Measurements from ENCODE around the gene PCNX2.

DNA sequence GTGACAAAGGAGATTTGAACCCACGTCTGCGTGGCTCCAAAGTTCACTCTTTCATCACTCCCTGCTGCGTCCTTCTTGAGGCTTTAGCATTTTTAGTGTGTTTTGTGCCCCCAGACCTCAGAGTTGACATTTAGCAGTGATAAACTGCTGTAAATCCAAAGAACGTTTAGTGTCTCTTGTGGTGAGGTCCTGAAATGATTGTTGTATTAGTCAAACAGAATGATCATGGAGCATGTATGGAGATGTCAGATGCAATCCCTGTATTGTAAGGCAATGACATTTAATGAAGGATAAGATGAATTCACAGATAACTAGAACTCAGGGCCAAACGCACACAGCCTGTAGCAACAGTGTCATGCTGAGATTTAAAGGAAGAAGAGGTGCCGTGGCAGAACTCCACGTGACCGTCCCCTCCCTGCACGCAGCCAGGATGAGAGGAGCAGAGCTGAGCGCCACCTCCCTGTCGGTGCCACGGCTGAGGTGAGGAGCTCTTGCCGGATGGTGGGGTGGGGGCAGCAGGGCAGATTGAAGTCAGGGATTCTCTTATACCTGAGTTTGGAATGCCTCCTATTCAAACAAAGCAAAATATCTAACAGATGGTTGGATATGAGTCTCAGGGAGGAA lies 315.1 kb downstream of the PCNX2 start:
- TF ChIP-seq, protein P1, sequence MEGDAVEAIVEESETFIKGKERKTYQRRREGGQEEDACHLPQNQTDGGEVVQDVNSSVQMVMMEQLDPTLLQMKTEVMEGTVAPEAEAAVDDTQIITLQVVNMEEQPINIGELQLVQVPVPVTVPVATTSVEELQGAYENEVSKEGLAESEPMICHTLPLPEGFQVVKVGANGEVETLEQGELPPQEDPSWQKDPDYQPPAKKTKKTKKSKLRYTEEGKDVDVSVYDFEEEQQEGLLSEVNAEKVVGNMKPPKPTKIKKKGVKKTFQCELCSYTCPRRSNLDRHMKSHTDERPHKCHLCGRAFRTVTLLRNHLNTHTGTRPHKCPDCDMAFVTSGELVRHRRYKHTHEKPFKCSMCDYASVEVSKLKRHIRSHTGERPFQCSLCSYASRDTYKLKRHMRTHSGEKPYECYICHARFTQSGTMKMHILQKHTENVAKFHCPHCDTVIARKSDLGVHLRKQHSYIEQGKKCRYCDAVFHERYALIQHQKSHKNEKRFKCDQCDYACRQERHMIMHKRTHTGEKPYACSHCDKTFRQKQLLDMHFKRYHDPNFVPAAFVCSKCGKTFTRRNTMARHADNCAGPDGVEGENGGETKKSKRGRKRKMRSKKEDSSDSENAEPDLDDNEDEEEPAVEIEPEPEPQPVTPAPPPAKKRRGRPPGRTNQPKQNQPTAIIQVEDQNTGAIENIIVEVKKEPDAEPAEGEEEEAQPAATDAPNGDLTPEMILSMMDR (conservative IDR thresholded peaks at IDR 0.05; ENCODE audit: low read length): no peak
- no peak for TF ChIP-seq EZH2phosphoT487 (IDR thresholded peaks at IDR 0.05; ENCODE audit: borderline replicate concordance)

Data from Loucy (cell line).